Skeletal muscle tissue (tissue), 2 donors: ENCODE data around the gene PSME3. TPM values are rescaled to one million over a fixed set of nuclear protein-coding genes. Genes with fewer than 3 reads are reported as not detected.

Experiments
- small RNA-seq: library from RNA; depleted of rRNA; stranded (forward); fragments of <200 nt; gene quantifications from one replicate; pipeline ENCODE3, GENCODE V24; 2014
- total RNA-seq: library from RNA; depleted of rRNA; stranded (reverse); fragments of >200 nt; gene quantifications from one replicate; pipeline ENCODE4 v1.2.3, GENCODE V29; 2014

PSME3 gene
- total RNA-seq, 1 donor from 2014 or later = 31.8 TPM

Small RNAs within 50 kb of the gene (small RNA-seq; reads per million reads assigned to genes)
- gene MIR6781 (not detected), gene RNU6-287P (not detected)

Other genes with a start within 250 kb of the PSME3 start
- 47.5 TPM for gene RETREG3, start 224.0 kb upstream of the PSME3 start, total RNA-seq
- 13.0 TPM for gene TUBG1, start 223.7 kb upstream of the PSME3 start, total RNA-seq
- gene TUBG2, start 174.1 kb upstream of the PSME3 start, total RNA-seq = 1.6 TPM
- gene PLEKHH3, start 156.4 kb upstream of the PSME3 start, total RNA-seq = 20.4 TPM
- 0.52 TPM for gene CCR10, start 151.6 kb upstream of the PSME3 start, total RNA-seq
- 8.9 TPM for gene CNTNAP1, start 150.9 kb upstream of the PSME3 start, total RNA-seq
- gene EZH1, start 88.4 kb upstream of the PSME3 start, total RNA-seq = 13.0 TPM
- gene RAMP2, start 72.2 kb upstream of the PSME3 start, total RNA-seq = 16.2 TPM
- gene VPS25, start 59.9 kb upstream of the PSME3 start, total RNA-seq = 38.6 TPM
- gene WNK4, start 52.8 kb upstream of the PSME3 start, total RNA-seq = not detected
- gene COA3, start 34.7 kb upstream of the PSME3 start, total RNA-seq = 99.2 TPM
- gene CNTD1, start 34.5 kb upstream of the PSME3 start, total RNA-seq = 1.0 TPM
- 44.9 TPM for gene BECN1, start 9.1 kb upstream of the PSME3 start, total RNA-seq
- 0.52 TPM for gene AOC2, start 11.2 kb downstream of the PSME3 start, total RNA-seq
- gene AOC3, start 17.8 kb downstream of the PSME3 start, total RNA-seq = 16.2 TPM
- not detected for gene G6PC1, start 67.4 kb downstream of the PSME3 start, total RNA-seq
- 31.8 TPM for gene AARSD1, start 131.1 kb downstream of the PSME3 start, total RNA-seq
- 28.2 TPM for gene PTGES3L, start 146.7 kb downstream of the PSME3 start, total RNA-seq
- gene RUNDC1, start 147.2 kb downstream of the PSME3 start, total RNA-seq = 6.8 TPM
- 1,695 TPM for gene RPL27, start 165.0 kb downstream of the PSME3 start, total RNA-seq
- 11.5 TPM for gene IFI35, start 173.4 kb downstream of the PSME3 start, total RNA-seq
- gene VAT1, start 189.0 kb downstream of the PSME3 start, total RNA-seq = 40.2 TPM
- under 0.01 TPM for gene RND2, start 191.8 kb downstream of the PSME3 start, total RNA-seq